ENCODE measurements around the gene C20orf173. TPM values are rescaled to one million over a fixed set of nuclear protein-coding genes. Genes with fewer than 3 reads are reported as not detected.
A peak's percentile ranks its signal among the peaks of the same experiment; 100 is the strongest.

The C20orf173 gene, protein sequence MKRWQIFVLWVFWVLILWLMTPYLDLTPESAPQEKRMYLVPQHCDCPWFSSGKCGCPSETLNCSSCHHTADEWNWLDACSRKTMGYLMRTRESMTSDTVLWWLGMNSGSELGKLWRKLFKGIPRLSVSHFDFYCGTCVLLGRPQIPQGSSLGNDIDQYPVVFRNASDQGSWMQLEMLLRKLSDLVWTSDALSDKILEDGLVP
- total RNA-seq (2014; rRNA removed; shearing (Covaris generic)): not detected in 2 replicates

DNA sequence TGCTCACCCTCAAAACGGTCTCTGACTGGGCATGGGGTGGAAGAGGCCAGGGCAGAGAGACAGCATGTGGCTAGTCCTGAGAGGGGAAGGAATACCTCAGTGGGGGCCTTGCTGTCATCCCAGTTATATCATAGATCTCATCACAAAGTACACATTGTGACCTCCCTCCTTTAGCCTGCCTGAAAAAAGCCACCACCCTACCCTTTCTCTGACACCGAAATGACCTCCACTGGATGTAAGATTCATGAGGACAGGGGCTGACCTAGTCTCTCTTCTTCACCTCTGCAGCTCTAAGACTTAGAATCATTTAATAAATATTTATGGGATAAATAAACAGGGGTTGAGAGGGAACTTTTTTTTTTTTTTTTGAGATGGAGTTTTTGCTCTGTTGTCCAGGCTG lies at the start of gene C20orf173:
Gene C20orf173, minus strand, starts transcription at position 101 of the 400 bp plus-strand sequence. CDS start 279 bp downstream, outside the sequence.
- Histone ChIP-seq H3K27ac (no peak within 1 kb of the TSS), H3K27me3 (no peaks in the 10 kb centered on the region), H3K4me1 (no peaks in the 10 kb centered on the region), H3K36me3 (no peaks in the 10 kb centered on the region), H3K4me3 (no peak within 1 kb of the TSS), H3K9me3 (replicated peaks) (no peaks in the 10 kb centered on the region)
- DNase-seq: no peak

GRCh38 chr20:35579196-35579595 lies 49.7 kb upstream of the C20orf173 start:
- no peak for DNase-seq
- no peaks in the 10 kb centered on the region for H3K4me1 ChIP-seq
- no peaks in the 10 kb centered on the region for H3K36me3 ChIP-seq
- H3K4me3 ChIP-seq: no peak overlapping the region
- H3K9me3 ChIP-seq (replicated peaks): peaks cover 9% of the 10 kb centered on the region; the same call in 1 of the 2 replicates
- peaks cover 6% of the 10 kb centered on the region; the same call in 1 of the 2 replicates for H3K27me3 ChIP-seq
- H3K27ac ChIP-seq: no peak overlapping the region

DNA sequence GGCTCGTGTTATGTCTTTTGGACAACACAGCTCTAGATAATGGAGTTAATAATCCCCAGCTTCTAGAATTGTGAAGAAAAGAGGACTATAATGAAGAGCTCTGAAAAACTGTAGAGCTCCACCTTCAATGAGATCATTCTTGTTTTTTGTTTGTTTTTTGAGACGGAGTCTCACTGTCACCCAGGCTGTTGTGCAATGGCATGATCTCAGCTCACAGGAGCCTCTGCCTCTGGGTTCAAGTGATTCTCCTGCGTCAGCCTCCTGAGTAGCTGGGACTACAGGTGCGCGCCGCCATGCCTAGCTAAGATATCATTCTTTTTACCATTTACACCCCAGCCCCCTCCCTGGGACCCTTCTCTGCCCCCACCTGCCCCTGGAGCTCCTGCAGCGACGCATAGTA lies 49.0 kb upstream of the C20orf173 start:
- DNase-seq: no peak
- no peak overlapping the region for H3K4me3 ChIP-seq
- H3K27me3 ChIP-seq: peaks cover 6% of the 10 kb centered on the region; the same call in 1 of the 2 replicates
- H3K9me3 ChIP-seq (replicated peaks): peaks cover 9% of the 10 kb centered on the region; the same call in 1 of the 2 replicates
- H3K27ac ChIP-seq: no peak overlapping the region
- no peaks in the 10 kb centered on the region for H3K4me1 ChIP-seq
- H3K36me3 ChIP-seq: no peaks in the 10 kb centered on the region

GRCh38 chr20:35576816-35577215 lies 47.4 kb upstream of the C20orf173 start:
- peaks cover 6% of the 10 kb centered on the region; the same call in 1 of the 2 replicates for H3K27me3 ChIP-seq
- no peak overlapping the region for H3K4me3 ChIP-seq
- H3K27ac ChIP-seq: no peak overlapping the region
- no peaks in the 10 kb centered on the region for H3K36me3 ChIP-seq
- no peak for DNase-seq
- peaks cover 15% of the 10 kb centered on the region for H3K9me3 ChIP-seq (replicated peaks)
- no peaks in the 10 kb centered on the region for H3K4me1 ChIP-seq

- Histone ChIP-seq H3K27ac (no peak overlapping the region), H3K4me3 (no peak overlapping the region), H3K9me3 (replicated peaks) (peaks cover 7% of the 10 kb centered on the region), H3K27me3 (no peaks in the 10 kb centered on the region), H3K4me1 (no peaks in the 10 kb centered on the region), H3K36me3 (no peaks in the 10 kb centered on the region)
- no peak for DNase-seq
Observed at GRCh38 chr20:35575958-35576357, 46.5 kb upstream of the C20orf173 start.

DNA sequence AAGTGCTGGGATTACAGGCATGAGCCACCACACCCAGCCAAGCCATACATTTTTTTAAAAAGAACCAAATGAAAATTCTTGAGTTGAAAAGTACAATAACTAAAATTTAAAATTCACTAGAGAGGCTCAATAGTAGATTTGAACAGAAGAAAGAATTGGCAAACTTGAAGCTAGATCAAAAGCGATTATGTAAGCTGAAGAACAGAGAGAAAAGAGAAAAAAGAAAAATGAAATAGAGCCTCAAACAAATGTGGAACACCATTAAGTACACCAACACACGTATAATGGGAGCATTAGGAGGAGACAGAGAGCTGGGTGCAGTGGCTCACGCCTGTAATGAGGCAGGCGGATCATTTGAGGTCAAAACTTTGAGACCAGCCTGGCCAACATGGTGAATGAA lies 43.4 kb upstream of the C20orf173 start:
- Histone ChIP-seq H3K4me3 (no peak overlapping the region), H3K4me1 (no peaks in the 10 kb centered on the region), H3K27me3 (no peaks in the 10 kb centered on the region), H3K27ac (no peak overlapping the region), H3K9me3 (replicated peaks) (peaks cover 6% of the 10 kb centered on the region; the same call in 1 of the 2 replicates), H3K36me3 (no peaks in the 10 kb centered on the region)
- DNase-seq: no peak

GRCh38 chr20:35571555-35571954 lies 42.1 kb upstream of the C20orf173 start:
- Histone ChIP-seq H3K4me1 (no peaks in the 10 kb centered on the region), H3K4me3 (no peak overlapping the region), H3K27me3 (no peaks in the 10 kb centered on the region), H3K36me3 (no peaks in the 10 kb centered on the region), H3K27ac (no peak overlapping the region), H3K9me3 (replicated peaks) (peaks cover 6% of the 10 kb centered on the region; the same call in 1 of the 2 replicates)
- no peak for DNase-seq

DNA sequence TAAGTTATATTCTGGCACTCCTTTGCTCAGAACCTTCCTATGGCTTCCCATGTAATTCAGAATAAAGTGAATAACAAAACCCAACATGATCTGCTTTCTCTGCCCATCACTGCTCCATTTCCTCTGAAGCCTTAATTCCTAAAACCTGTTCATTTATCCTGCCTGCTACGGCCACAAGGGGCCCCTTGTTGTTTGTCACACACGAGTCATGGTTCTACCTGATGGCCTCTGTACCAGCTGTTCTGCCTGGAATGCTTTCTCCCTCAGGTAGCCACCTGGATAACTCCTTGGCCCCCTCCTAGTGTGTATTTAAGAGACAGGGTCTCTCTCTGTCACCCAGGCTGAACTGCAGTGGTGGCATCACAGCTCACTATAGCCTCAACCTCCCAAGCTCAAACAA lies 39.2 kb upstream of the C20orf173 start:
- DNase-seq: peak in 1 of 2 experiments; percentile 42
- H3K36me3 ChIP-seq: no peaks in the 10 kb centered on the region
- H3K27me3 ChIP-seq: no peaks in the 10 kb centered on the region
- peaks cover 6% of the 10 kb centered on the region; the same call in 1 of the 2 replicates for H3K9me3 ChIP-seq (replicated peaks)
- H3K4me1 ChIP-seq: no peaks in the 10 kb centered on the region
- H3K4me3 ChIP-seq: no peak overlapping the region
- H3K27ac ChIP-seq: no peak overlapping the region

DNA sequence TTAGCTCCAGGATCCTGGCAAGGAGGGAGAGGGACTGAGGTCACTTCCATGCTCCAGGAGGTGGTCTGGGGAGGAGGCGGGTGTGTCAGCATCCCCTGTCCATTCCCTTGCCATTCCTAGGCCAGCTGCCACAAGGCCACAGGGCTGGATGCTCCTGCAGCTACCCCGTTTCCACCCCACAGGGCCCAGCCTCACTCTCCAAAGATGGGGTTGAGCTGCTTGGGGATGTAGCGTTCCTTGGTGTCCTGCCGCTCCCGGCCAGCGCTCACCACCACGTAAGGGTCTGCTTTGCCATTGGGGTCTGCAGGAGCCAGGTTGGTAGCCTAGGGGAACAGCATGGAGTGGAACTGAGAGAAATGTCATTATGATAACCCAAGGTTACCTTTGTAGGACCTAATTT lies 35.5 kb upstream of the C20orf173 start:
- no peaks in the 10 kb centered on the region for H3K4me1 ChIP-seq

GRCh38 chr20:35563834-35564233 lies 34.4 kb upstream of the C20orf173 start:
- DNase-seq: no peak
- H3K36me3 ChIP-seq: no peaks in the 10 kb centered on the region; the same call in 1 of the 2 replicates

More for the DNA sequence above, 35.5 kb upstream of the C20orf173 start:
- DNase-seq: no peak
- H3K27ac ChIP-seq: no peak overlapping the region
- H3K9me3 ChIP-seq (replicated peaks): no peaks in the 10 kb centered on the region
- H3K27me3 ChIP-seq: no peaks in the 10 kb centered on the region
- no peak overlapping the region for H3K4me3 ChIP-seq
- no peaks in the 10 kb centered on the region for H3K36me3 ChIP-seq

GRCh38 chr20:35562541-35563110 lies 33.2 kb upstream of the C20orf173 start:
- Histone ChIP-seq H3K27me3 (no peaks in the 10 kb centered on the region), H3K4me3 (no peak overlapping the region), H3K27ac (no peak overlapping the region), H3K36me3 (peaks cover 5% of the 10 kb centered on the region), H3K4me1 (no peaks in the 10 kb centered on the region), H3K9me3 (replicated peaks) (no peaks in the 10 kb centered on the region)
- DNase-seq: no peak

More at GRCh38 chr20:35563834-35564233, 34.4 kb upstream of the C20orf173 start:
- Histone ChIP-seq H3K9me3 (replicated peaks) (no peaks in the 10 kb centered on the region), H3K27ac (no peak overlapping the region), H3K4me1 (no peaks in the 10 kb centered on the region), H3K4me3 (no peak overlapping the region), H3K27me3 (no peaks in the 10 kb centered on the region)

DNA sequence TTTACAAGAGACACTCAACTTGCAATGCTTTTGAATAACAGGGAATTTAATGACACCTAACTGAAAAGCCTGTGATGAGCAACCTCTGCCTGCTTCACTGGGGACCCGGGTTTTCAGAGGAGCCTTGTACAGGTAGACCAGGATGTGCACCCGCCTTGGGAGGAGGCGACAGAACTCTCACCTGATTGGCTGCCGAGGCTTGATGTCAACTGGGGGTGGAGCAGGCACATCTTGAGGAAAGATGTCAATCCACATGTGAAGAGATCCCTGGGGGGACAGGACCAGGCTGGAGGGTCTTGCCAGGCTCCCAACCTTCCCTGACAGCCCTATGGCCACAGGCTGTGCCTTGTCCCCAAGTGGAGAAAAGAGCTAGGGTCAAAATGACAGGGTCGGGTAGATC lies 32.2 kb upstream of the C20orf173 start:
- Histone ChIP-seq H3K27ac (no peak overlapping the region), H3K27me3 (no peaks in the 10 kb centered on the region), H3K4me3 (no peak overlapping the region), H3K9me3 (replicated peaks) (no peaks in the 10 kb centered on the region), H3K36me3 (peaks cover 15% of the 10 kb centered on the region), H3K4me1 (no peaks in the 10 kb centered on the region)
- DNase-seq: no peak

GRCh38 chr20:35561268-35561667 lies 31.8 kb upstream of the C20orf173 start:
- peaks cover 19% of the 10 kb centered on the region for H3K36me3 ChIP-seq
- H3K27ac ChIP-seq: no peak overlapping the region
- peak; percentile 63 to 76 for DNase-seq
- H3K27me3 ChIP-seq: no peaks in the 10 kb centered on the region
- no peaks in the 10 kb centered on the region for H3K4me1 ChIP-seq
- no peaks in the 10 kb centered on the region for H3K9me3 ChIP-seq (replicated peaks)
- H3K4me3 ChIP-seq: no peak overlapping the region

DNA sequence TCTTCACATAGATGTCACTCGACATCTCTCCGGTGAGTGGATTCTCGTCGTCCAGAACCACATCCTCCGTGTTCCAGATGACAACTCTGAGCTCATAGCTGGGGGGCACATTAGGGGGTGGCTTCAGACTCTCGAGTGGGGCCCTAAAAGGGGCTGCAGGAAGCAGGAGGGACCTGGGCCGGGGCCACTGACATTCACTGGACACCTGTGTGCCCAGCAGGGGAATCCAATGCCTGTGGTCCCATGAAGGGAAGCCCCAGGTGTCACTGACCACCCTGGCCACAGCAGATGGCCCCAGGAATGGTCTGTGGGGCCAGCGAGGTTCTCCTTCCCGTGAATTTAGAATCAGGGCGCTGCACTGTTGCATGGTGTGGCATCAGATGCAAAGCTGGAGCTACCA lies 31.1 kb upstream of the C20orf173 start:
- Histone ChIP-seq H3K4me3 (no peak overlapping the region), H3K9me3 (replicated peaks) (no peaks in the 10 kb centered on the region), H3K27ac (no peak overlapping the region), H3K27me3 (no peaks in the 10 kb centered on the region), H3K36me3 (peaks cover 24% of the 10 kb centered on the region), H3K4me1 (no peaks in the 10 kb centered on the region)
- no peak for DNase-seq

- no peak overlapping the region for H3K4me3 ChIP-seq
- H3K36me3 ChIP-seq: peaks cover 26% of the 10 kb centered on the region
- H3K9me3 ChIP-seq (replicated peaks): no peaks in the 10 kb centered on the region
- H3K4me1 ChIP-seq: no peaks in the 10 kb centered on the region
- no peak for DNase-seq
- no peaks in the 10 kb centered on the region for H3K27me3 ChIP-seq
- H3K27ac ChIP-seq: no peak overlapping the region
Observed at GRCh38 chr20:35560105-35560511, 30.7 kb upstream of the C20orf173 start.

Data from SJCRH30 (cell line).